Esophagus muscularis mucosa (tissue), 4 donors: ENCODE results near the gene ZMYM4. TPM values are rescaled to one million over a fixed set of nuclear protein-coding genes. Genes with fewer than 3 reads are reported as not detected.

Experiments
- DNase-seq: peaks from one replicate; pipeline ENCODE4 v3.0.0-alpha.2; 2017; ENCODE audit errors: extremely low spot score
- H3K27ac ChIP-seq, 4 donors: fragments of 200-600 bp; sonication (generic); replicated peaks in 1 of 4; 1 replicate in 3 of 4; 2 replicates in 1 of 4; pipeline ENCODE4 v1.5.1; 2016 to 2019; ENCODE audit warnings: mild to moderate bottlenecking in 1 of 4
- H3K27me3 ChIP-seq, 4 donors: fragments of 200-600 bp; sonication (generic); one replicate each; pipeline versions ENCODE4 v1.5.1 to v1.6.0; 2016 to 2019
- H3K36me3 ChIP-seq, 4 donors: fragments of 200-600 bp; sonication (generic); one replicate each; pipeline ENCODE4 v1.5.1; 2016 to 2019
- H3K4me1 ChIP-seq, 4 donors: fragments of 200-600 bp; sonication (generic); one replicate each; pipeline ENCODE4 v1.5.1; 2016 to 2019
- H3K4me3 ChIP-seq, 4 donors: fragments of 200-600 bp; sonication (generic); 1 replicate in 2 of 4; 2 replicates in 2 of 4; pipeline ENCODE4 v1.5.1; 2016 to 2019; ENCODE audit warnings: mild to moderate bottlenecking in 4 of 4, moderate library complexity in 1 of 4
- H3K9me3 ChIP-seq, 4 donors: fragments of 200-600 bp; sonication (generic); 1 replicate in 3 of 4; 2 replicates in 1 of 4; pipeline ENCODE4 v1.5.1; 2016 to 2019
- EP300 ChIP-seq: sonication (generic); formaldehyde crosslinking; IDR thresholded peaks from one replicate; pipeline ENCODE4 v1.6.1; 2017; ENCODE audit warnings: antibody characterized with exemption
- POLR2A ChIP-seq: fragments of 450-650 bp; IDR thresholded peaks from one replicate; pipeline ENCODE4 v1.6.1; 2017; ENCODE audit warnings: antibody characterized with exemption, moderate library complexity, mild to moderate bottlenecking, low read depth
- POLR2AphosphoS5 ChIP-seq, 2 donors: sonication (generic); formaldehyde crosslinking; IDR thresholded peaks; one replicate each; pipeline ENCODE4 v1.6.1; 2017; ENCODE audit warnings: antibody characterized with exemption in 2 of 2
- WGBS: methylation state at CpG from one replicate; pipeline ENCODE4 v1.1.5; 2018; 5-methylcytosine and 5-hydroxymethylcytosine counted together
- intact Hi-C: fragments of 100-400 bp; cut with DNase I; formaldehyde crosslinking; loops from one replicate; pipeline ENCODE4 v1.15.1; 2023
- total RNA-seq, 4 donors: library from RNA; depleted of rRNA; stranded (reverse); fragments of >200 nt; gene quantifications; one replicate each; pipeline versions ENCODE4 v1.1.0 to v1.2.1, GENCODE V29; 2016
- TF ChIP-seq, protein P1 (sequence below), 3 experiments: fragments of 200-600 bp in 2 of 3; fragments of 450-650 bp in 1 of 3; sonication (generic) in 2 of 3; IDR thresholded peaks; one replicate each; pipeline ENCODE4 v1.5.1; 2017 to 2019; ENCODE audit warnings: antibody characterized with exemption in 3 of 3, mild to moderate bottlenecking in 2 of 3, moderate library complexity in 1 of 3

ZMYM4 gene
- total RNA-seq, 4 donors from 2014 or later: 24.6 to 32.0 (median 27.3) TPM

DNA sequence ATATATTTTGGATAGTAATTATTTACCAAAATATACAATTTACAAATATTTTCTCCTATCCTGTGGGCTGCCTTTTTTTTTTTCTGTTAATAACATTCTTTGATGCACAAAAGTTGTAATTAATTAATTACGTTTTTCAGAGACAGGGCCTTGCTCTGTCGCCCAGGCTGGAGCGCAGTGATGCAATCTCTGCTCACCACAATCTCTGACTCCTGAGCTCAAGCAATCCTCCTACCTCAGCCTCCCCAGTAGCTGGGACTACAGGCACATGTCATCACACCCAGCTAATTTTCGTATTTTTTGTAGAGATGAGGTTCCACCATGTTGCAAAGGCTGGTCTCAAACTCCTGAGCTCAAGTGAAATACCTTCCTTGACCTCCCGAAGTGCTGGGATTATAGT, 21.3 kb upstream of the ZMYM4 start:
- intact Hi-C loops: no loop called here
- Histone ChIP-seq H3K4me1 (no peaks in the 10 kb centered on the region), H3K27ac (no peak overlapping the region), H3K27me3 (no peaks in the 10 kb centered on the region), H3K4me3 (no peak overlapping the region), H3K9me3 (no peaks in the 10 kb centered on the region), H3K36me3 (no peaks in the 10 kb centered on the region)
- no peak for TF ChIP-seq POLR2AphosphoS5 (IDR thresholded peaks at IDR 0.05)
- TF ChIP-seq EP300: no peak
- TF ChIP-seq, protein P1, sequence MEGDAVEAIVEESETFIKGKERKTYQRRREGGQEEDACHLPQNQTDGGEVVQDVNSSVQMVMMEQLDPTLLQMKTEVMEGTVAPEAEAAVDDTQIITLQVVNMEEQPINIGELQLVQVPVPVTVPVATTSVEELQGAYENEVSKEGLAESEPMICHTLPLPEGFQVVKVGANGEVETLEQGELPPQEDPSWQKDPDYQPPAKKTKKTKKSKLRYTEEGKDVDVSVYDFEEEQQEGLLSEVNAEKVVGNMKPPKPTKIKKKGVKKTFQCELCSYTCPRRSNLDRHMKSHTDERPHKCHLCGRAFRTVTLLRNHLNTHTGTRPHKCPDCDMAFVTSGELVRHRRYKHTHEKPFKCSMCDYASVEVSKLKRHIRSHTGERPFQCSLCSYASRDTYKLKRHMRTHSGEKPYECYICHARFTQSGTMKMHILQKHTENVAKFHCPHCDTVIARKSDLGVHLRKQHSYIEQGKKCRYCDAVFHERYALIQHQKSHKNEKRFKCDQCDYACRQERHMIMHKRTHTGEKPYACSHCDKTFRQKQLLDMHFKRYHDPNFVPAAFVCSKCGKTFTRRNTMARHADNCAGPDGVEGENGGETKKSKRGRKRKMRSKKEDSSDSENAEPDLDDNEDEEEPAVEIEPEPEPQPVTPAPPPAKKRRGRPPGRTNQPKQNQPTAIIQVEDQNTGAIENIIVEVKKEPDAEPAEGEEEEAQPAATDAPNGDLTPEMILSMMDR (IDR thresholded peaks at IDR 0.05): no peak
- no peak for TF ChIP-seq POLR2A
- 85% methylated on average over 5 of the region's 5 CpGs for WGBS
- no peak for DNase-seq

DNA sequence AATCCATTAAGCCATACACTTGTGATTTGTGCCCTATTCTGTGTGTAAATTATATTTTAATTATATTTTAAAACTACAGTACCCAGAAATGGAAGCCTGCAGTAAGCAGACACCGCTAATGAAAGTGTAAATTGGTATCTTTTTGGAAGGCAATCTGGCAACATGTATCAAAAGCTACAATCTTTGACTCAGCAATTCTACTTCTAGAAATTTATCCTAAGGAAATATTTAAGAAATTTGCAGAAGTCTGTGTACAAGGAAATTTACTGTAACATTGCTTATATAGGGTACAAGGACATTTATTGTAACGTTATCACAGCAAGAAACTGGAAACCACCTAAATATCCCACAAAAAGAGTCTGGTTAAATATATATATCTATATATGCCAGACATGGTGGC, 14.6 kb upstream of the ZMYM4 start:
- WGBS: 86% methylated on average over 2 of the region's 2 CpGs
- Histone ChIP-seq H3K4me3 (no peak overlapping the region), H3K9me3 (no peaks in the 10 kb centered on the region), H3K27ac (no peak overlapping the region), H3K27me3 (peaks cover 0 to 4% (median 0%) of the 10 kb centered on the region in 4 donors), H3K36me3 (no peaks in the 10 kb centered on the region), H3K4me1 (no peaks in the 10 kb centered on the region)
- intact Hi-C loops: no loop called here
- DNase-seq: no peak
- no peak for TF ChIP-seq POLR2A
- TF ChIP-seq POLR2AphosphoS5 (IDR thresholded peaks at IDR 0.05): no peak
- no peak for TF ChIP-seq EP300
- TF ChIP-seq, protein P1 (IDR thresholded peaks at IDR 0.05): no peak

DNA sequence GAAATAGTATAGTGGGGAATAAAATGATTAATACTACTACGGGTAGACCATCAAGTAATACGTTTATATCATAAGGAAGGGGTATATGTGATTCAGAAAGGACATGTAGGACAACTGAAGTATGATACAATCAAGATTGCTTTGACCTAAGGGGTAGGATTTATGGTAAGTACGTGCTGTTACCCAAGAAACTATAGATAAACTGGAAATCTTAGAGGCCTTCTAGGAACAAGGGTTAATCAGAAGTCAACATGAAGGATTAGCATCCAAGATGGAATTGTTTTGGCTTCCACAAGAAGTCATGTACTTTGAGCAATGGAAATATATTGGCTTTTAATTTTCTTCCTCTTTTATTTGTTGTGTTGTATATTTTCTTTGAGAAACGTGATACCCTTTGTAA, 13.2 kb upstream of the ZMYM4 start:
- 93% methylated on average over 4 of the region's 4 CpGs for WGBS
- H3K27me3 ChIP-seq: peaks cover 0 to 4% (median 0%) of the 10 kb centered on the region in 4 donors
- intact Hi-C loops: no loop called here
- H3K36me3 ChIP-seq: no peaks in the 10 kb centered on the region
- H3K4me1 ChIP-seq: no peaks in the 10 kb centered on the region
- H3K4me3 ChIP-seq: no peak overlapping the region
- H3K27ac ChIP-seq: no peak overlapping the region
- no peak for DNase-seq
- no peak for TF ChIP-seq POLR2A
- TF ChIP-seq, protein P1 (IDR thresholded peaks at IDR 0.05): no peak
- TF ChIP-seq POLR2AphosphoS5 (IDR thresholded peaks at IDR 0.05): no peak
- no peak for TF ChIP-seq EP300
- no peaks in the 10 kb centered on the region for H3K9me3 ChIP-seq

DNA sequence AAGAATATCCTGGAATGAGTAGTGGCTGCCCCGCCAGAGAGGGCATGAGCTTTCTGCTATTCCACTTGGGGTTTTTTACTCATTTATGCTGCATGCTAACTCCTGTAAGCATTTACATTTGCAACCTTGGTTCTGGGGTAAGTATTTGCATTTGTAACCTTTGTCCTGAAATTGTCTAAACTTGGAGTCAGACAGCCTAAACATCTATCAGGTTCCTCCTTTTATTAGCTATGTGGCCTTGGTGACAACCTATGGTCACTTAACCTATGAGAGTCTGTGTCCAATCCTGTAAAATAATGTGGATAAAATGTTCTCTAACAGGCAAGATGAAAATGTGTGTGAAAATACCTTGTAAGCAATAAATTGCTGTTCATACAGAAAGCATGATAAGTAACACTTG, 8.9 kb upstream of the ZMYM4 start:
- H3K9me3 ChIP-seq: no peaks in the 10 kb centered on the region
- TF ChIP-seq EP300 (no peak), POLR2A (no peak), POLR2AphosphoS5 (IDR thresholded peaks at IDR 0.05) (no peak)
- TF ChIP-seq, protein P1 (IDR thresholded peaks at IDR 0.05): no peak
- WGBS: 90% methylated on average over 1 of the region's 1 CpG
- H3K27me3 ChIP-seq: no peaks in the 10 kb centered on the region
- intact Hi-C loops: no loop called here
- H3K36me3 ChIP-seq: no peaks in the 10 kb centered on the region
- no peak for DNase-seq
- H3K4me3 ChIP-seq: no peak overlapping the region
- no peak overlapping the region for H3K27ac ChIP-seq
- H3K4me1 ChIP-seq: no peaks in the 10 kb centered on the region

DNA sequence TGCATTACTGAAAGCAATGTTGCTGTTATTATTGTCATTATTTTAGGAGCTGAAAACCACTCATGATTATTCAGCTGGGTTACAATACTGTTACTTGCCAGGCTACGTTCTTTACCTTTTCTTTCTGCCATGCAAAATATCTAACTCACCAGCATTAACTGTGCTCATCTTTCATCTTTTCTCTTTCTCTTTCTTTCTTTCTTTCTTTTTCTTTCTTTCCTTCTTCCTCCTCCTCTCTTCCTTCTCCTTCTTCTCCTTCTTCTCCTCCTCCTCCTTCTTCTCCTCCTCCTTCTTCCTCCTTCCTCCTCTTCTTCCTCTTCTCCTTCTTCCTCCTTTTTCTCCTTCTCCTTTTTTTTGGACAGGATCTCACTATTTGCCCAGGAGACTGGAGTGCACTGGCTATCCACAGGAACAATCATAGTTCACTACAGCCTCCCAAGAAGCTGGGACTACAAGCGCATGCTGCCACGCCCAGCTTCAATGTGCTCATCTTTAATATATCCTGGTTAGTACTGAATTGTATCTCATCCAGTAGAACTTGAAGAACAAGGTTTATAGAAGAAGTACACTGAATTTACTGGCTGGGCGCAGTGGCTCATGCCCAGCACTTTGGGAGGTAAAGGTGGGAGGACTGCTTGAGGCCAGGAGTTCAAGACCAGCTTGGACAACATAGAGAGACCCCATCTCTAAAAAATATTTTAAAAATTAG, 6.9 kb upstream of the ZMYM4 start:
- TF ChIP-seq EP300 (no peak), POLR2AphosphoS5 (IDR thresholded peaks at IDR 0.05) (no peak), POLR2A (no peak)
- TF ChIP-seq, protein P1 (IDR thresholded peaks at IDR 0.05): no peak
- H3K36me3 ChIP-seq: no peaks in the 10 kb centered on the region
- no peak overlapping the region for H3K4me3 ChIP-seq
- H3K4me1 ChIP-seq: no peaks in the 10 kb centered on the region
- no peak for DNase-seq
- H3K27ac ChIP-seq: no peak overlapping the region
- no peaks in the 10 kb centered on the region for H3K9me3 ChIP-seq
- intact Hi-C loops: no loop called here
- WGBS: 97% methylated on average over 4 of the region's 4 CpGs
- no peaks in the 10 kb centered on the region for H3K27me3 ChIP-seq
